Activated T-cell treated with anti-CD3 and anti-CD28 coated beads, Interleukin-2, amount 50 U/mL, for 4 hours (primary cell): ENCODE results near the gene ISYNA1. TPM values are rescaled to one million over a fixed set of nuclear protein-coding genes. Genes with fewer than 3 reads are reported as not detected.

Experiments used
- ATAC-seq, 2 donors: fragments of 200-7000 bp; cut with Tn5 transposase; one replicate each; pipeline ENCODE4 v1.10.0; 2021
- DNase-seq: peaks from one replicate; pipeline ENCODE4 v3.0.0-alpha.2; 2020
- H3K27me3 Mint-ChIP-seq: one replicate; pipeline ENCODE4 v1.8.0; 2021; ENCODE audit warnings: low read depth, mixed read lengths
- H3K36me3 Mint-ChIP-seq: one replicate; pipeline ENCODE4 v1.8.0; 2022; ENCODE audit warnings: mixed read lengths; ENCODE audit not compliant: insufficient read depth
- H3K4me1 Mint-ChIP-seq: one replicate; pipeline ENCODE4 v1.8.0; 2021; ENCODE audit warnings: low read depth, mixed read lengths
- H3K4me3 Mint-ChIP-seq: one replicate; pipeline ENCODE4 v1.8.0; 2021; ENCODE audit warnings: mild to moderate bottlenecking, moderate library complexity, mixed read lengths
- H3K9me3 Mint-ChIP-seq: one replicate; pipeline ENCODE4 v1.8.0; 2021; ENCODE audit warnings: mixed read lengths
- total RNA-seq, 3 donors: library from RNA; stranded (reverse); gene quantifications; one replicate each; pipeline ENCODE4 v1.2.1, GENCODE V29; 2021

The ISYNA1 gene
- total RNA-seq, 3 donors from 2014 or later: 10.2 to 16.6 (median 14.4) TPM

DNA sequence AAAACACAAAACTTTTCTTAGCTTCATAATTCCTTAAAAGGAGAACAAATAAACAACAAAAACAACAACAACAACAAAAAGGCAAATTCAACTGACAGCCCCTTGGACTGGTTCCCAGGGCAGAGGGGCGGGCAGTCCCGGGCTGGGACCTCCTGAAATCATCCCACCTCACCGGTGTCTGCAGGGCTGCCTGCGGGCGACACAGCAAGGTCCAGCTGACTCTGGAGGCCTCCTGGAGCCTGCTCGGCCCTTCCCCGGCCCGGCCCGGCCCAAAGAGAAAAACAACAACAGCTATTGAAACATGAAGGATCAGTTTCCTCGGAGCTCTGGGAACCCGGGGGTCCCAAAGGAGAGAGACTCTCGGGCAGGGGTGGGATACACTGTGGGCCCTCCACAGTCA, 5.0 kb upstream of the ISYNA1 start:
- no peak for DNase-seq
- peaks cover 3% of the 10 kb centered on the region for H3K9me3 Mint-ChIP-seq
- H3K36me3 Mint-ChIP-seq: peaks cover 6% of the 10 kb centered on the region
- H3K4me1 Mint-ChIP-seq: peaks cover 16% of the 10 kb centered on the region
- no peak for ATAC-seq
- H3K27me3 Mint-ChIP-seq: no peaks in the 10 kb centered on the region
- H3K4me3 Mint-ChIP-seq: no peak overlapping the region

DNA sequence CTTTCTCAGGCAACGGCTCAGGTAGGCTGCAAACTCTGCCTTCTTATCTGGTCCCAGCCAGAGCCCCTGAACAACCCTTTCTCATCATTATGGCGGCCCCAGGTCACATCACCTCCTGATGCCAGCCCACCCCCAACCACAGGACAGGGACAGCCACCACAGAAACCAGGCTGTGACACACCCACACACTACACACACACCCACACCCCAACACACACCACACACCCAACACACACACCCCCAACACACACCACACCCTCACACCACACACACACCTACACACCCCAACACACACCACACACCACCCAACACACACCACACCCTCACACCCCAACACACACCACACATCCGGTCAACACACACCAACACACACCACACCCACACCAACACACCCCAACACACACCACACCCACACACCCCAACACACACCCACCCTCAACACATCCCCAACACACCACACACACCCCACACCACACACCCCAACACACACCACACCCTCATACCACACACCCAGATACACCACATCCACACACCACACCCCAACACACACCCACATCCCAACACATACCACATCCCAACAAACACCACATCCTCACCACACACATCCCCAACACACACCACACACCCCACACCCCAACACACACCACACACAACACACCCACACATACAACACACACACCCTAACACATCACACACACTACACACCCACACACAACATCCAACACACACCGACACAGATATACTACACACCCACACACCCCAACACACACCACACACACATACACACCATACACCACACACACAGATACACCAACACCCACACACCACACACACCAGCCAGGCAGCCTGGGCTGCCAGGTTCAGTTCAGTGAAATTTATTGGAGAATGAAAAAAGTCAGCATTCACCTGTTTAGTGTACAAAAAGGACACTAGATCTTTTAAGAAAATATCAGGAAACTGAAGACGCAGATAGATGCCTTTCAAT, 4.2 kb upstream of the ISYNA1 start:
- no peak for DNase-seq
- Mint-ChIP-seq H3K9me3 (peaks cover 3% of the 10 kb centered on the region), H3K36me3 (peaks cover 6% of the 10 kb centered on the region), H3K4me1 (peaks cover 16% of the 10 kb centered on the region), H3K4me3 (no peak overlapping the region), H3K27me3 (no peaks in the 10 kb centered on the region)
- no peak for ATAC-seq

DNA sequence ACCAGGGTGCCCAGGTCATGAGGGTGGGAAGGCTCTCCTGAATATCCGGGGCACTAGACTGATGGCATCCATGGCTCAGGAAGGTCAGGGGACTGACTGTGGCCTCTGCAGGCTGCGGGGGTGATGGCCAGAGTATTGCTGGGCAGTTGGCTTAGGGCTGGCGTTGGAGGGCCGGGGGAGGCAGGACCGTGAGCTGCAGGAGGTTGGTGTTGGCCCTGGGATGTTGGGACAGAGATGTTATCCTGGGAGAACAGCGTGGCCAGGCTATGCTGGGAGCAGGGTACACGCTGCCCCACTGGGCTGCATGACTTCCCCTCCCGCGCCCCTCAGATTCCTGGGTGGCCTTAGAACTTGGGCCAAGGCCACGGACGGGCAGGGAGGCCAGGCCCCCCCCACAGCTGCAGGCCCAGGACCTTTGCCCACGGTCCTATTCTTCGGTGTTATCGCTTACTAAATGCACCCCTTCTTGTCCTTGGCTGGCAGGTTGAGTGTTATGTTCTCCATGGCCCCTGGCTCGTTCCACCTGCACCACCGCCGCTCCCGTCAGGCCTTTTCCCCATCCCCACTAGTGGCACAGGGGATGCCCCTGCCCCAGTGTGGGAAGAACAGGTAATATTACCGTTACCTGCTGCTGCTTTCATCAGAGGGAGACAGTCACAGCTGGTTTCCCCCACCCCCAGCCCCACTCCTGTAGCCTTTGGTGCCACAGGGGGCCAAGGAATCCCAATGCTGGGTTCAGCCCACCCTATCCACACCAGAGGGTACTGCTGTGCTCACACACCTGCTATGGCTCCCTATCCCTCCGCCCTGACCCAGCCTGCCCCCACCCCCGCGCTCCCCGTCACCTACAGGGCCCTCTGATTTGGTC, 3.2 kb upstream of the ISYNA1 start:
- DNase-seq (no peak), ATAC-seq (no peak)
- Mint-ChIP-seq H3K4me3 (no peak overlapping the region), H3K4me1 (peaks cover 20% of the 10 kb centered on the region), H3K36me3 (peaks cover 6% of the 10 kb centered on the region), H3K9me3 (peaks cover 3% of the 10 kb centered on the region), H3K27me3 (no peaks in the 10 kb centered on the region)

DNA sequence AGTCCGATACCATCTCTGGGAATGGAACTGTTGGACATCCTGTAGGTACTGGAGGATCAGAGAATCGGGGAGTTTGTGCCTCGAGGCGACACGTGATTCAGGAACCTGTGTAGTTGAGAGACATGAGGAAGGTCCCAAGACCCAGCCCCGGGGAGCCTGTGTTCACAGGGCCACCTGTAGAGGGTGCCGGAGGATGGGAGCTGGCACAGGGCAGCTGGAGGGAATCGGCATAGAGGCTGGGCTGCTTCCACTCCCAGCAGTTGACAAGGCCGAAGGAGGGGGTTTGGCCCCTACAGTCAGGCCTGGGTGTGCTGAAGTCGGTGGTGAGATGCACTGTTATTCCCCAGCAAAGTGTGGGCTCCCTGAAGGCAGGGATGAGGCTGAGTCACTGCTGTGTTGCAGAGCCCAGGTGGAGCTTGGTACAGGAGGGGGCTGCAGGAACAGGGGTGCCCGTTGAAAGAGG, 2.5 kb upstream of the ISYNA1 start:
- H3K9me3 Mint-ChIP-seq: peaks cover 3% of the 10 kb centered on the region
- DNase-seq (no peak), ATAC-seq (no peak)
- H3K27me3 Mint-ChIP-seq: no peaks in the 10 kb centered on the region
- peaks cover 6% of the 10 kb centered on the region for H3K36me3 Mint-ChIP-seq
- peaks cover 22% of the 10 kb centered on the region for H3K4me1 Mint-ChIP-seq
- H3K4me3 Mint-ChIP-seq: no peak overlapping the region

DNA sequence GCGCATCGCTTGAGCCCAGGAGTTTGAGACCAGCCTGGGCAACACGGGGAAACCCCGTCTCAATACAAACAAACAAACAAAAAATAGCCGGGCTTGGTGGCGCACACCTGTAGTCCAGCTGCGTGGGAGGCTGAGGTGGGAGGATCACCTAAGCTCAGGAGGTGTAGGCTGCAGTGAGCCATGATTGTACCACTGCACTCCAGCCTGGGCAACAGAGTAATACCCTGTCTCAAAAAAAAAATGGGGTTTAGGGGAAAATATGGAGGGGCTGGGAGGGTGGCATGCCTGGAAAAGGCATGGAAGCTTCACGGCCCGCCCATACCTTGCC, 1.9 kb upstream of the ISYNA1 start:
- H3K36me3 Mint-ChIP-seq: peaks cover 6% of the 10 kb centered on the region
- H3K27me3 Mint-ChIP-seq: no peaks in the 10 kb centered on the region
- ATAC-seq (no peak), DNase-seq (no peak)
- H3K9me3 Mint-ChIP-seq: peaks cover 3% of the 10 kb centered on the region
- H3K4me1 Mint-ChIP-seq: peaks cover 22% of the 10 kb centered on the region
- H3K4me3 Mint-ChIP-seq: no peak overlapping the region

DNA sequence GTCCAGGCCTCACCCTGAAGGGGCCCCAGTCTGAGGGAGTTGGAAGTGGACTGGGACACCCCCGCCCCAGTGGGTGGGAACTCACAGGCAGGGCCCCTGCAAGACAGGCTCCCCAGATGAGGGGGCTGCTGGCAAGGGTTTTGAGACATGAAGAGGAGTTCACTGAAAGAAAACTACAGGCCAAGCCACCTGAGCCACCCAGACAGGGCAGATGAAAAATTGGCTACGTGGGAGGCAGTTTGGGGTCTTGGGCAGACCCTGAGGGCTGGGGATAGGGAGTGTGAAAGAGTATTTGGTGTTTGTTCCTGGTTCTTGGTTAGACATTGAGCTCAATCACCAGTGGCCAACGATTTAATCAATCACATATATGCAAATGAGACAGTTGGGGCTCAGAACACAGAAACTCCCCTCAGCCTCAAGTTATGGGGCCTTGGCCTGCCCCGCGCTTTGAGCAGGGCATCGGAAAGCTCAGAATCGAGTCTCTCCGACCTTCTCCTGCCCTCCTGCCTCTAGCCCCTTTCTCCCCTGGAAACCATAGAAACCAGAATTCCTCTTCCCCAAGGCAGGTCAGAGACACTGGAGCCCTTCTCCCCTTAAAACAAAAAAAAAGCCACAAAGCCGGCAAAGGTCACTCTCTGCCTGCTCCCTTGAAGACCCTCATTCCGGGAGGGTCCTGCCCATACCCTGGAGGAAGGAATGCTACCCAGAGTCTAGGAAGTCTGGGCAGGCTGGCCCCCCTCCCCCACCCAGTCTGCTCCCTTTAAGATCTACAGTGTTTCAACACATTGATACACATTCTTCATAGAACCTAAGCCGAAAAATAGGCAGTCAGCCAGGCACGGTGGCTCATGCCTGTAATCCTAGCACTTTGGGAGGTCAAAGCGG, 1.3 kb upstream of the ISYNA1 start:
- H3K27me3 Mint-ChIP-seq: no peaks in the 10 kb centered on the region
- DNase-seq (no peak), ATAC-seq (no peak)
- peaks cover 6% of the 10 kb centered on the region for H3K36me3 Mint-ChIP-seq
- H3K9me3 Mint-ChIP-seq: peaks cover 3% of the 10 kb centered on the region
- no peak overlapping the region for H3K4me3 Mint-ChIP-seq
- H3K4me1 Mint-ChIP-seq: peaks cover 22% of the 10 kb centered on the region

DNA sequence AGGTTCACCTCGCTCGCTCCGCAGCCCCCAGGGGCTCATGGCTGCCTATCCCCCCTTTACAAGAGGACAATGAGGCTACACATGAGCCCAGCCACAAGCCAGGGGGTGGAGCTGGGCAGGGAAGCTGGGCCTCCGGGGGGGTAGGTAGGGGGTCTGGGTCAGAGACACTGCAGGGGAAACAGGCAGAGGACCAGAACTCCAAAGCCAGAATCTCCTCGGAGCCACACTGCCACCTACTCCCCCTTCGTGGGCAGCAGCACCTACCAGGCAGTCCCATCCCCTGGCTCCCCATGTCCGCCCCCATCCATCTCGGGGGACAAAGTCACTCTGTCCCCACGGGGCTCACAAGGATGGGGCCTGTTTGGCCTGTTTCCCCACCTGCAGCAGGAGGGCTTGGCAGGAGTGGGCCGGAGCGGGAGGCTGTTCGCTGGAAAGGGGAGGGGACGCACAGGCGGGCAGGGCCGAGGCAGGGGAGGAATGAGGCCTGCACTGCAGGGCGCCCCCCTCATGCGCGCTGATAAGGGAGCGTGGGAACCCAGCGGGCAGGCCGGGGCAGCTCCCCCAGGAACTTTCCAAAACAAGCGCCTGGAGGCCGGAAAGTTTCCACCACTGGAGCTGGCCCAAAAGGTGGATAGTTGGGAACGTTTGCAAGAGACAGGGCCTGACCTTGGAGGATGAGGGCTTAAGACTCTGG, 545 bp upstream of the ISYNA1 start:
- Mint-ChIP-seq H3K27me3 (no peaks in the 10 kb centered on the region), H3K4me1 (peaks cover 25% of the 10 kb centered on the region), H3K4me3 (no peak overlapping the region), H3K36me3 (peaks cover 2% of the 10 kb centered on the region), H3K9me3 (peaks cover 3% of the 10 kb centered on the region)
- ATAC-seq (no peak), DNase-seq (no peak)

DNA sequence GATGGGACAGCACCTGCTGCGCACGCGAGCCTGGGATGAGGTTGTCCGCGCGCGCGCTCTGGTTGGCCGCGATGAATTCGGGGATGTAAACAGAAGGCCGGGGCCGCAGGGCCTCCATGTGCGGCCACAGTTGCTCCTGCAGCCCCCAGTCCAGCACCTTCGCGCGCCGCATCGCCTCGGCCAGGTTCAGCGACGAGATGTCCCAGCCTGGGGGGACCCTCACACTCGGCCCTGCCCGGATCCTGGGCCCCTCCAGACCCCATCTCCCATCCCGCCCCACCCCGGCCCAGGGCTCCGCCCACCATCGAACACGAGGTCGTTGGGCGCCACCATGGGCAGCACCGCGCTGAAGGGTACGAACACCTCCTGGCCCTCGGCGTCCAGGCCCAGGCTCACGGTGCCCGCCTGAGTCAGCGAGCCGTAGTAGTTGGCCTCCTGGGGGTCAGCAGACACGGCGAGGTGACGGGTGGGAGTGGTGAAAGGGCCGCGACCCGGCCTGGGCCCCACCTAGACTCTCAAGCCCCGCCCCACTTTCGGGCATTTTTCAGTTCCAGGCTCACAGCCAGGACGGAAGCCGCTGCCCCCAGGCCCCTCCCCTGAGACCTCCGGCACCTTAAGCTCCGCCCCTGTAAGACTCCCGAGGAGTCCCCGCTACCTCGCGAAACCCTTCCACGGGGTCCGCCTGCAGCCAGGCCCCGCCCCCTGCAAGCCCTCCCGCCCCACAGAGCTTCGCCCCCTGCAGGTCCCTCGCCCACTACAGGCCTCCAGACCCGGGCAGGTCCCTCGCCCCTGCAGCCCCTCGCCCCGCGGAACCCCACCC, 1.1 kb downstream of the ISYNA1 start:
- H3K4me3 Mint-ChIP-seq: peak overlapping the region; percentile 72
- no peaks in the 10 kb centered on the region for H3K36me3 Mint-ChIP-seq
- no peaks in the 10 kb centered on the region for H3K27me3 Mint-ChIP-seq
- H3K9me3 Mint-ChIP-seq: no peaks in the 10 kb centered on the region
- DNase-seq (peak; percentile 70), ATAC-seq (peak; percentile 59 to 61)
- peaks cover 23% of the 10 kb centered on the region for H3K4me1 Mint-ChIP-seq

DNA sequence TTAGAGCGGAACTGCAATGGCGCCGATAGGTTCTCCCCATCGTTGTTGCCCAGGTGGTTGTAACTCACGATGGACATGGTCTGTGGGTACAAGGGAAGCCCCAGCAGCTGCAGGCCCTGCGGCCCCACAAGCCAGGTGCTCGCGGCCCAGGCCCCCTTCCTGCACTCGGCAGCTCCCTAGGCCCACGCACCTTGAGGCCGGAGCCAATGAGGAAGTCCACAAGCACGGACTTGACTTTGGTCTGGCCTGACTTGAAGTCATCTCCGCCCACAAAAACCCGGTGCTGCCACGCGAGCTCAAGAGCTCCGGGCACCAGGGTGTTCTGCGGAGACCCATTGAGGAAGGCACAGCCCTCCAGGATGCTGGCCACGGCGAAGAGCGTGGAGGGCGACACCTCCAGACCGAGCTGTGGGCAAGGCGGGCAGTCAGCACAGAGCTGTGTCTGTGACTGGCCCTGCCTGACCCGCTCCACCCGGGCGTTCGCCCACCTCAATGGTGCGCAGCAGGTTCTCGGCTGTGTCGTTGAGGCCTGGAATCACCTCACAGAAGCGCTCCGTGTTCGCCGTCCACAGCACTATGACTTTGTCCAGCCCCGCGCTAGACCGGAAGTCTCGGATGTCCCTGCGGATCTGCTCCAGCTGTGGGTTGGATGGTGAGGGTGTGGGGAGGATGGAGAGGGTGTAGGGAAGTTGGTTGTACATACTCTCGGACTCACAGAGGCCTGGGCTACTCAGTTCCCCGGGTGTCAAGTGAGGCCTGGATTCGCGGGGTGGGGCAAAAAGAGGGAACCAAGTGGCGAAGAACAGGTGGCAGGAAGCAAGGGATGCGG, 1.9 kb downstream of the ISYNA1 start:
- DNase-seq (no peak), ATAC-seq (no peak)
- Mint-ChIP-seq H3K9me3 (no peaks in the 10 kb centered on the region), H3K36me3 (no peaks in the 10 kb centered on the region), H3K27me3 (no peaks in the 10 kb centered on the region), H3K4me3 (peak overlapping the region; percentile 61), H3K4me1 (peaks cover 21% of the 10 kb centered on the region)

DNA sequence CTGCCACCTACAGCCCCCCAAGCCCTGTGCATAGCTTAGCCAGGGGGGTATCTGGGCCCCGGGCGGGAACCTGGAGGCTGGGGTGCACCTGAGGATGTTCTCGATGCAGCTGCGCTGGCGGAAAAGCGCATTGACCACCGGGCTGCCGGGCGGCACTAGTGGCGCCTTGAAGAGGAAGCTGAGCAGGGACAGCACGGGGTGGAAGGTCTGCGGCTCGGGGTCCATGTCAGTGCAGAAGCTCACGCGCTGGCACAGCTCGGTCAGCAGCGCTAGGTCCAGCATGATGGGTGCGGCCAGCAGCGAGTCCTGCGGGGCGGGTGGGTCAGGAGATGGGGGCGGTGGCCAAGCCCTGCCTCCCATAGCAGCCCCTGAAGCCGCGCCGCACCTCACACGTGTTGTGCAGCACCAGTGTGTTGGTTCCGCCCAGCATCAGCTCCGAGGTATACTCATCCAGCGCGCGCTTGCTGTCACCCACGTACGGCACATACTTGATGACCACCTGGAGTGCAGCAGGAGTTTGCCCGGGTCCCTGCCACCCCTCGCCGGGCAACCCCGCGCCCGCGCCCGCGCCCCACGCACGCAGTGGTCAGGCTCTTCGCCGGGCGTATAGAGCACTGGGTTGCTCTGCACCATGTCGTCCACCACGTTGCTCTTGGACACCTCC, 2.6 kb downstream of the ISYNA1 start:
- Mint-ChIP-seq H3K27me3 (no peaks in the 10 kb centered on the region), H3K36me3 (no peaks in the 10 kb centered on the region), H3K4me3 (no peak overlapping the region), H3K9me3 (no peaks in the 10 kb centered on the region), H3K4me1 (peaks cover 20% of the 10 kb centered on the region)
- DNase-seq (no peak), ATAC-seq (no peak)

DNA sequence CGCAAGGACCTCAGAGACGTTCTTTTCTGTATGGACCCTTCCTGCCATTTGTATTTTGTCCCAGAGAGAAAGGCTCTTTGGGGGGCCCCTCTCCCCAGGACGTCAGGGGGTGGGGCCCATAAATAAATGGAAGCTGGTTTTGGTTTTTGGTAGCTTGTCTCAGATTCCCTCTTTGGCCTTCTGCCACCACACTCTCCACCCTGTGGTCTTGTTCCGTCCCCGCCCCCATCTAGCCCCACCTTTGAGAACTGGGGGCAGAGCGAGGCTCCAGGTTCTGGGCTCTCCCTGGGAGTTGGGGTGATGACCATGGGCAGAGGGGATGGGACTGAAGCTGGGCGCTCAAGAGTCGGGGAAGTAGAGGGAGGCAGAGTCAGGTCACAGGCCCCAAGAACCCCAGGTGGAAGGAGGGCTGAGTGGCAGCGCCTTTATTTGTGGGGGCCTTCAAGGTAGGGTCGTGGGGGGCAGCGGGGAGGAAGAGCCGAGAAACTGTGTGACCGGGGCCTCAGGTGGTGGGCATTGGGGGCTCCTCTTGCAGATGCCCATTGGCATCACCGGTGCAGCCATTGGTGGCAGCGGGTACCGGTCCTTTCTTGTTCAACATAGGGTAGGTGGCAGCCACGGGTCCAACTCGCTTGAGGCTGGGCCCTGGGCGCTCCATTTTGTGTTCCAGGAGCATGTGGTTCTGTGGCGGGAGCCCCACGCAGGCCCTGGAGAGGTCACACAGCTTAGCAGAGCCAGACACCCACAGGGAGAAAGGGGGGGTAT, 3.3 kb downstream of the ISYNA1 start:
- ATAC-seq (no peak), DNase-seq (no peak)
- Mint-ChIP-seq H3K4me3 (peak overlapping the region; percentile 58), H3K36me3 (no peaks in the 10 kb centered on the region), H3K27me3 (no peaks in the 10 kb centered on the region), H3K9me3 (no peaks in the 10 kb centered on the region), H3K4me1 (peaks cover 22% of the 10 kb centered on the region)
